Measurements from ENCODE around the gene HS3ST4. TPM values are rescaled to one million over a fixed set of nuclear protein-coding genes. Genes with fewer than 3 reads are reported as not detected.

The HS3ST4 gene
- total and polyA plus RNA-seq, 2 of the 8 experiments (the other 6 are each of a cell fraction or from before 2014, with no cell fraction given) = 1.9 to 3.3 TPM

DNA sequence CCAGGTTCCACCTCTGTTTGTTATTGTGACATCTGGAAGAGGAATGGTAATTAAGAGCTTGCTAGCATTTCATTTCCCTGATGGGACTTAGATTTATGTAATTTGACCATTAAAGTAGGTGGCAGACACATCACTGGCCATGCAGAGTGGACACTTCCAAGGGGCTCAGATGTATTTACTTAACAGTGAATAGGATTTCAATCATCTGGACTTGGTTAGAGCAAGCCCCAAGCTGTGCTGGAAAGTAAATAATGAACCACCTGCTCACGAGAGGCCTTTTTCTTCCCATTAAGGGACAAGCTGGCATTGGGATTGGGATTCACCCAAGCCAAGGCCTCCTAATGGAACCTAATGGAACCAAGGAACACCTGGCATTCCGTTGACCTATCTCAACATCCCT is 395.3 kb downstream of the HS3ST4 start (continued):
- no peak for TF ChIP-seq GTF2F1 (IDR thresholded peaks at IDR 0.05; ENCODE audit: borderline replicate concordance, low read depth, low read length)
- TF ChIP-seq, protein P1, sequence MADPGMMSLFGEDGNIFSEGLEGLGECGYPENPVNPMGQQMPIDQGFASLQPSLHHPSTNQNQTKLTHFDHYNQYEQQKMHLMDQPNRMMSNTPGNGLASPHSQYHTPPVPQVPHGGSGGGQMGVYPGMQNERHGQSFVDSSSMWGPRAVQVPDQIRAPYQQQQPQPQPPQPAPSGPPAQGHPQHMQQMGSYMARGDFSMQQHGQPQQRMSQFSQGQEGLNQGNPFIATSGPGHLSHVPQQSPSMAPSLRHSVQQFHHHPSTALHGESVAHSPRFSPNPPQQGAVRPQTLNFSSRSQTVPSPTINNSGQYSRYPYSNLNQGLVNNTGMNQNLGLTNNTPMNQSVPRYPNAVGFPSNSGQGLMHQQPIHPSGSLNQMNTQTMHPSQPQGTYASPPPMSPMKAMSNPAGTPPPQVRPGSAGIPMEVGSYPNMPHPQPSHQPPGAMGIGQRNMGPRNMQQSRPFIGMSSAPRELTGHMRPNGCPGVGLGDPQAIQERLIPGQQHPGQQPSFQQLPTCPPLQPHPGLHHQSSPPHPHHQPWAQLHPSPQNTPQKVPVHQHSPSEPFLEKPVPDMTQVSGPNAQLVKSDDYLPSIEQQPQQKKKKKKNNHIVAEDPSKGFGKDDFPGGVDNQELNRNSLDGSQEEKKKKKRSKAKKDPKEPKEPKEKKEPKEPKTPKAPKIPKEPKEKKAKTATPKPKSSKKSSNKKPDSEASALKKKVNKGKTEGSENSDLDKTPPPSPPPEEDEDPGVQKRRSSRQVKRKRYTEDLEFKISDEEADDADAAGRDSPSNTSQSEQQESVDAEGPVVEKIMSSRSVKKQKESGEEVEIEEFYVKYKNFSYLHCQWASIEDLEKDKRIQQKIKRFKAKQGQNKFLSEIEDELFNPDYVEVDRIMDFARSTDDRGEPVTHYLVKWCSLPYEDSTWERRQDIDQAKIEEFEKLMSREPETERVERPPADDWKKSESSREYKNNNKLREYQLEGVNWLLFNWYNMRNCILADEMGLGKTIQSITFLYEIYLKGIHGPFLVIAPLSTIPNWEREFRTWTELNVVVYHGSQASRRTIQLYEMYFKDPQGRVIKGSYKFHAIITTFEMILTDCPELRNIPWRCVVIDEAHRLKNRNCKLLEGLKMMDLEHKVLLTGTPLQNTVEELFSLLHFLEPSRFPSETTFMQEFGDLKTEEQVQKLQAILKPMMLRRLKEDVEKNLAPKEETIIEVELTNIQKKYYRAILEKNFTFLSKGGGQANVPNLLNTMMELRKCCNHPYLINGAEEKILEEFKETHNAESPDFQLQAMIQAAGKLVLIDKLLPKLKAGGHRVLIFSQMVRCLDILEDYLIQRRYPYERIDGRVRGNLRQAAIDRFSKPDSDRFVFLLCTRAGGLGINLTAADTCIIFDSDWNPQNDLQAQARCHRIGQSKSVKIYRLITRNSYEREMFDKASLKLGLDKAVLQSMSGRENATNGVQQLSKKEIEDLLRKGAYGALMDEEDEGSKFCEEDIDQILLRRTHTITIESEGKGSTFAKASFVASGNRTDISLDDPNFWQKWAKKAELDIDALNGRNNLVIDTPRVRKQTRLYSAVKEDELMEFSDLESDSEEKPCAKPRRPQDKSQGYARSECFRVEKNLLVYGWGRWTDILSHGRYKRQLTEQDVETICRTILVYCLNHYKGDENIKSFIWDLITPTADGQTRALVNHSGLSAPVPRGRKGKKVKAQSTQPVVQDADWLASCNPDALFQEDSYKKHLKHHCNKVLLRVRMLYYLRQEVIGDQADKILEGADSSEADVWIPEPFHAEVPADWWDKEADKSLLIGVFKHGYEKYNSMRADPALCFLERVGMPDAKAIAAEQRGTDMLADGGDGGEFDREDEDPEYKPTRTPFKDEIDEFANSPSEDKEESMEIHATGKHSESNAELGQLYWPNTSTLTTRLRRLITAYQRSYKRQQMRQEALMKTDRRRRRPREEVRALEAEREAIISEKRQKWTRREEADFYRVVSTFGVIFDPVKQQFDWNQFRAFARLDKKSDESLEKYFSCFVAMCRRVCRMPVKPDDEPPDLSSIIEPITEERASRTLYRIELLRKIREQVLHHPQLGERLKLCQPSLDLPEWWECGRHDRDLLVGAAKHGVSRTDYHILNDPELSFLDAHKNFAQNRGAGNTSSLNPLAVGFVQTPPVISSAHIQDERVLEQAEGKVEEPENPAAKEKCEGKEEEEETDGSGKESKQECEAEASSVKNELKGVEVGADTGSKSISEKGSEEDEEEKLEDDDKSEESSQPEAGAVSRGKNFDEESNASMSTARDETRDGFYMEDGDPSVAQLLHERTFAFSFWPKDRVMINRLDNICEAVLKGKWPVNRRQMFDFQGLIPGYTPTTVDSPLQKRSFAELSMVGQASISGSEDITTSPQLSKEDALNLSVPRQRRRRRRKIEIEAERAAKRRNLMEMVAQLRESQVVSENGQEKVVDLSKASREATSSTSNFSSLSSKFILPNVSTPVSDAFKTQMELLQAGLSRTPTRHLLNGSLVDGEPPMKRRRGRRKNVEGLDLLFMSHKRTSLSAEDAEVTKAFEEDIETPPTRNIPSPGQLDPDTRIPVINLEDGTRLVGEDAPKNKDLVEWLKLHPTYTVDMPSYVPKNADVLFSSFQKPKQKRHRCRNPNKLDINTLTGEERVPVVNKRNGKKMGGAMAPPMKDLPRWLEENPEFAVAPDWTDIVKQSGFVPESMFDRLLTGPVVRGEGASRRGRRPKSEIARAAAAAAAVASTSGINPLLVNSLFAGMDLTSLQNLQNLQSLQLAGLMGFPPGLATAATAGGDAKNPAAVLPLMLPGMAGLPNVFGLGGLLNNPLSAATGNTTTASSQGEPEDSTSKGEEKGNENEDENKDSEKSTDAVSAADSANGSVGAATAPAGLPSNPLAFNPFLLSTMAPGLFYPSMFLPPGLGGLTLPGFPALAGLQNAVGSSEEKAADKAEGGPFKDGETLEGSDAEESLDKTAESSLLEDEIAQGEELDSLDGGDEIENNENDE (IDR thresholded peaks at IDR 0.05; ENCODE audit: insufficient replicate concordance, low read length) = no peak
- no peak for TF ChIP-seq SUZ12 (IDR thresholded peaks at IDR 0.05; ENCODE audit: low read length)
- TF ChIP-seq EP300 (IDR thresholded peaks at IDR 0.05; ENCODE audit: borderline replicate concordance in 1 of 2, low read depth in 2 of 2, low read length in 2 of 2) = no peak
- TF ChIP-seq SIRT6 (IDR thresholded peaks at IDR 0.05; ENCODE audit: low read length) = no peak
